ENCODE results near the gene ADARB2.

Gene ADARB2

GRCh38 chr10:1660815-1661214 is 76.5 kb downstream of the ADARB2 start:
- DNase-seq = no peak

GRCh38 chr10:1660386-1660785 is 76.9 kb downstream of the ADARB2 start:
- no peak for DNase-seq

GRCh38 chr10:1659221-1659791 is 78.0 kb downstream of the ADARB2 start:
- DNase-seq = no peak

- DNase-seq = no peak
Observed at GRCh38 chr10:1658658-1659057, 78.7 kb downstream of the ADARB2 start.

- DNase-seq = no peak
Observed at GRCh38 chr10:1657479-1657878, 79.8 kb downstream of the ADARB2 start.

- DNase-seq = no peak
Observed at GRCh38 chr10:1655367-1655766, 82.0 kb downstream of the ADARB2 start.

- DNase-seq = no peak
Observed at GRCh38 chr10:1654811-1655356, 82.4 kb downstream of the ADARB2 start.

GRCh38 chr10:1654247-1654646 is 83.1 kb downstream of the ADARB2 start:
- DNase-seq = no peak

GRCh38 chr10:1653321-1653720 is 84.0 kb downstream of the ADARB2 start:
- DNase-seq = no peak

- DNase-seq = no peak
Observed at GRCh38 chr10:1652151-1652550, 85.2 kb downstream of the ADARB2 start.

GRCh38 chr10:1651270-1651966 is 85.9 kb downstream of the ADARB2 start:
- no peak for DNase-seq

- no peak for DNase-seq
Observed at GRCh38 chr10:1650542-1651269, 86.6 kb downstream of the ADARB2 start.

GRCh38 chr10:1648648-1649047 is 88.7 kb downstream of the ADARB2 start:
- no peak for DNase-seq

- DNase-seq = no peak
Observed at GRCh38 chr10:1646332-1646731, 91.0 kb downstream of the ADARB2 start.

GRCh38 chr10:1645896-1646295 is 91.4 kb downstream of the ADARB2 start:
- DNase-seq = no peak

GRCh38 chr10:1644191-1644711 is 93.1 kb downstream of the ADARB2 start:
- DNase-seq = no peak

GRCh38 chr10:1643908-1644179 is 93.5 kb downstream of the ADARB2 start:
- DNase-seq = no peak

- DNase-seq = no peak
Observed at GRCh38 chr10:1643161-1643907, 94.0 kb downstream of the ADARB2 start.

GRCh38 chr10:1642600-1643160 is 94.6 kb downstream of the ADARB2 start:
- no peak for DNase-seq

- no peak for DNase-seq
Observed at GRCh38 chr10:1641402-1641801, 95.9 kb downstream of the ADARB2 start.

- DNase-seq = no peak
Observed at GRCh38 chr10:1638889-1639419, 98.4 kb downstream of the ADARB2 start.

- no peak for DNase-seq
Observed at GRCh38 chr10:1635340-1635739, 102.0 kb downstream of the ADARB2 start.

GRCh38 chr10:1634239-1634638 is 103.1 kb downstream of the ADARB2 start:
- DNase-seq = no peak

All from NCI-H748 treated with DMSO at 0.1 percent for 48 hours (cell line).